Neural progenitor cell (in vitro differentiated cells): ENCODE results near the gene STRA8.

Experiments used
- CTCF ChIP-seq: fragments of 200-600 bp; sonication (generic); IDR thresholded peaks from 2 replicates; pipeline ENCODE4 v1.5.1; 2017; ENCODE audit warnings: antibody characterized with exemption, mild to moderate bottlenecking
- EZH2 ChIP-seq: fragments of 200-600 bp; sonication (generic); IDR thresholded peaks from 2 replicates; pipeline ENCODE4 v1.6.1; 2017; ENCODE audit warnings: antibody characterized with exemption, mild to moderate bottlenecking, moderate library complexity
- EZH2phosphoT487 ChIP-seq: fragments of 200-600 bp; sonication (generic); IDR thresholded peaks from 2 replicates; pipeline ENCODE4 v1.6.1; 2017; ENCODE audit warnings: antibody characterized with exemption

- TF ChIP-seq CTCF (no peak), EZH2phosphoT487 (no peak), EZH2 (no peak)
Observed at GRCh38 chr7:135242096-135242684, 8.6 kb downstream of the STRA8 start.
